GM12892 (cell line): Measurements from ENCODE around the gene WDR75.

Experiments used
- POLR2A ChIP-seq: IDR thresholded peaks from 2 replicates; pipeline ENCODE4 v1.6.1; 2011; ENCODE audit warnings: low read depth, low read length, control low read depth
- POLR2AphosphoS5 ChIP-seq: IDR thresholded peaks from 2 replicates; pipeline ENCODE4 v1.6.1; 2011; ENCODE audit warnings: low read depth, low read length, control low read depth
- TAF1 ChIP-seq: IDR thresholded peaks from 2 replicates; pipeline ENCODE4 v1.6.1; 2011; ENCODE audit warnings: low read depth, mild to moderate bottlenecking, control low read depth, low read length, borderline replicate concordance

GRCh38 chr2:189499137-189499536, 57.9 kb downstream of the WDR75 start:
- TF ChIP-seq POLR2AphosphoS5: no peak
- no peak for TF ChIP-seq POLR2A
- no peak for TF ChIP-seq TAF1
